B cell (primary cell): ENCODE measurements around the gene OR2M5. TPM values are rescaled to one million over a fixed set of nuclear protein-coding genes. Genes with fewer than 3 reads are reported as not detected.

ENCODE experiments used
- ATAC-seq: fragments of 200-7000 bp; cut with Tn5 transposase; one replicate; pipeline ENCODE4 v1.10.0; 2021; ENCODE audit warnings: low read depth, mild to moderate bottlenecking, moderate number of reproducible peaks, moderate library complexity
- CTCF ChIA-PET: fragments of 350-600 bp; sonication (Branson Sonifier 250); formaldehyde crosslinking; loops from one replicate; lab custom pipeline; 2021; ENCODE audit warnings: antibody characterized with exemption, inconsistent platforms; lab: Charles Lee
- POLR2A ChIA-PET: fragments of 350-600 bp; sonication (Branson Sonifier 250); formaldehyde crosslinking; loops from one replicate; lab custom pipeline; 2021; ENCODE audit warnings: antibody characterized with exemption; lab: Charles Lee
- DNase-seq: peaks from one replicate; pipeline ENCODE4 v3.0.0; 2013
- H2AFZ ChIP-seq: 2 replicates; pipeline ENCODE4 v1.6.1; 2012; ENCODE audit warnings: mild to moderate bottlenecking, low read depth, low read length; ENCODE audit not compliant: insufficient read depth, poor library complexity, severe bottlenecking
- H3K27ac ChIP-seq, 2 donors: 1 replicate in 1 of 2; 2 replicates in 1 of 2; pipeline ENCODE4 v1.5.1; 2012 to 2013; ENCODE audit warnings: low read length in 2 of 2, mild to moderate bottlenecking in 2 of 2, moderate library complexity in 1 of 2
- H3K27me3 ChIP-seq, 4 experiments: fragments of 200-600 bp in 1 of 4; sonication (generic) in 1 of 4; replicated peaks in 1 of 4; 1 replicate in 2 of 4; 2 replicates in 2 of 4; pipeline versions ENCODE4 v1.6.1 to v1.7.0; 2013 to 2016; ENCODE audit warnings: low read length in 3 of 4, mild to moderate bottlenecking in 2 of 4, mixed read lengths in 1 of 4, moderate library complexity in 1 of 4; ENCODE audit not compliant: insufficient read depth in 4 of 4, control insufficient read depth in 3 of 4; ENCODE audit errors: control extremely low read depth in 1 of 4
- H3K36me3 ChIP-seq, 2 experiments: replicated peaks in 1 of 2; 1 replicate in 1 of 2; 2 replicates in 1 of 2; pipeline versions ENCODE4 v1.6.1 to v1.7.1; 2013; ENCODE audit warnings: low read length in 1 of 2; ENCODE audit not compliant: insufficient read depth in 2 of 2, control insufficient read depth in 1 of 2; ENCODE audit errors: control extremely low read depth in 1 of 2, extremely low read depth in 1 of 2
- H3K4me1 ChIP-seq, 2 donors: fragments of 200-600 bp in 1 of 2; sonication (generic) in 1 of 2; 1 replicate in 1 of 2; 2 replicates in 1 of 2; pipeline versions ENCODE4 v1.5.1 to v1.6.1; 2013 to 2017; ENCODE audit warnings: low read length in 2 of 2; ENCODE audit not compliant: control insufficient read depth in 2 of 2, insufficient read depth in 2 of 2
- H3K4me2 ChIP-seq: replicated peaks from 2 replicates; pipeline ENCODE3; 2012; ENCODE audit warnings: mild to moderate bottlenecking, low read depth, low read length; ENCODE audit not compliant: poor library complexity, severe bottlenecking
- H3K4me3 ChIP-seq, 5 experiments: fragments of 200-600 bp in 1 of 5; sonication (generic) in 1 of 5; 1 replicate in 3 of 5; 2 replicates in 2 of 5; pipeline versions ENCODE4 v1.5.1 to v1.7.0; 2011 to 2016; ENCODE audit warnings: low read length in 4 of 5, mild to moderate bottlenecking in 4 of 5, low read depth in 2 of 5, control low read depth in 1 of 5, moderate library complexity in 1 of 5; ENCODE audit not compliant: insufficient read depth in 1 of 5; ENCODE audit errors: control extremely low read depth in 1 of 5, extremely low read depth in 1 of 5
- H3K79me2 ChIP-seq: fragments of 200-600 bp; sonication (generic); one replicate; pipeline ENCODE4 v1.6.0; 2016; ENCODE audit warnings: low read length; ENCODE audit not compliant: control insufficient read depth, insufficient read depth
- H3K9ac ChIP-seq: fragments of 200-600 bp; sonication (generic); 2 replicates; pipeline ENCODE4 v1.6.1; 2017; ENCODE audit warnings: mild to moderate bottlenecking, low read length, moderate library complexity
- H3K9me3 ChIP-seq, 3 donors: one replicate each; pipeline versions ENCODE4 v1.6.1 to v1.7.1; 2013; ENCODE audit warnings: low read length in 2 of 3; ENCODE audit not compliant: control insufficient read depth in 2 of 3, insufficient read depth in 1 of 3; ENCODE audit errors: control extremely low read depth in 1 of 3
- H4K20me1 ChIP-seq: 2 replicates; pipeline ENCODE4 v1.6.0; 2012; ENCODE audit warnings: mild to moderate bottlenecking, low read length; ENCODE audit not compliant: insufficient read depth, control insufficient read depth, poor library complexity, severe bottlenecking
- H3K27ac Mint-ChIP-seq: one replicate; pipeline ENCODE4 v1.8.0; 2021; ENCODE audit warnings: mixed read lengths
- H3K27me3 Mint-ChIP-seq: one replicate; pipeline ENCODE4 v1.8.0; 2021; ENCODE audit warnings: mixed read lengths
- H3K4me1 Mint-ChIP-seq: one replicate; pipeline ENCODE4 v1.8.0; 2021; ENCODE audit warnings: mixed read lengths
- H3K4me3 Mint-ChIP-seq: one replicate; pipeline ENCODE4 v1.8.0; 2021; ENCODE audit warnings: mixed read lengths
- H3K9me3 Mint-ChIP-seq: one replicate; pipeline ENCODE4 v1.8.0; 2022; ENCODE audit warnings: mixed read lengths; ENCODE audit not compliant: insufficient read depth
- EZH2 ChIP-seq: IDR thresholded peaks from 2 replicates; pipeline ENCODE4 v1.6.1; 2012; ENCODE audit warnings: borderline replicate concordance, low read depth, mild to moderate bottlenecking, moderate library complexity, low read length; ENCODE audit not compliant: insufficient read depth, poor library complexity, severe bottlenecking
- WGBS: methylation state at CpG from one replicate; pipeline ENCODE4 v1.1.5; 2013; ENCODE audit warnings: missing lambda C conversion rate; ENCODE audit not compliant: insufficient coverage; 5-methylcytosine and 5-hydroxymethylcytosine counted together
- intact Hi-C: fragments of 100-400 bp; cut with micrococcal nuclease; formaldehyde crosslinking; loops from one replicate; pipeline ENCODE4 v1.10.0; 2022
- polyA plus RNA-seq: library from polyadenylated mRNA; depleted of rRNA; stranded (reverse); fragments of >200 nt; gene quantifications from 2 replicates; pipeline ENCODE4 v1.2.3, GENCODE V29; 2012
- total RNA-seq, 2 donors: library from RNA; stranded (reverse); fragments of 120-200 nt in 1 of 2; gene quantifications; 1 replicate in 1 of 2; 2 replicates in 1 of 2; pipeline versions ENCODE4 v1.2.3 to v1.2.4, GENCODE V29; 2013 to 2022
- TF ChIP-seq, protein P1 (sequence below): fragments of 200-600 bp; IDR thresholded peaks from one replicate; pipeline ENCODE4 v1.8.0; 2022; ENCODE audit warnings: antibody characterized with exemption, mild to moderate bottlenecking

The OR2M5 gene
- total and polyA plus RNA-seq, 2 donors (not counting 1 experiment from before 2014, with no cell fraction given) = not detected

GRCh38 chr1:248164031-248164430 is 19.1 kb downstream of the OR2M5 start:
- Mint-ChIP-seq H3K27me3 (no peaks in the 10 kb centered on the region), H3K4me1 (no peaks in the 10 kb centered on the region), H3K27ac (no peak overlapping the region), H3K9me3 (no peaks in the 10 kb centered on the region), H3K4me3 (no peak overlapping the region)
- ATAC-seq (no peak), DNase-seq (no peak)
- intact Hi-C loops = no loop called here
- Histone ChIP-seq H3K79me2 (no peaks in the 10 kb centered on the region), H3K9ac (no peak overlapping the region), H3K4me3 (no peak overlapping the region), H3K4me1 (no peaks in the 10 kb centered on the region), H3K9me3 (peaks cover 0 to 11% (median 0%) of the 10 kb centered on the region in 3 donors), H3K4me2 (no peak overlapping the region), H3K27me3 (no peaks in the 10 kb centered on the region), H2AFZ (no peak overlapping the region), H4K20me1 (no peaks in the 10 kb centered on the region), H3K27ac (no peak overlapping the region), H3K36me3 (no peaks in the 10 kb centered on the region)
- WGBS = 90% methylated on average over 12 of the region's 12 CpGs
- ChIA-PET CTCF (no interaction called here), POLR2A (no interaction called here)
- TF ChIP-seq EZH2 = no peak
- TF ChIP-seq, protein P1, sequence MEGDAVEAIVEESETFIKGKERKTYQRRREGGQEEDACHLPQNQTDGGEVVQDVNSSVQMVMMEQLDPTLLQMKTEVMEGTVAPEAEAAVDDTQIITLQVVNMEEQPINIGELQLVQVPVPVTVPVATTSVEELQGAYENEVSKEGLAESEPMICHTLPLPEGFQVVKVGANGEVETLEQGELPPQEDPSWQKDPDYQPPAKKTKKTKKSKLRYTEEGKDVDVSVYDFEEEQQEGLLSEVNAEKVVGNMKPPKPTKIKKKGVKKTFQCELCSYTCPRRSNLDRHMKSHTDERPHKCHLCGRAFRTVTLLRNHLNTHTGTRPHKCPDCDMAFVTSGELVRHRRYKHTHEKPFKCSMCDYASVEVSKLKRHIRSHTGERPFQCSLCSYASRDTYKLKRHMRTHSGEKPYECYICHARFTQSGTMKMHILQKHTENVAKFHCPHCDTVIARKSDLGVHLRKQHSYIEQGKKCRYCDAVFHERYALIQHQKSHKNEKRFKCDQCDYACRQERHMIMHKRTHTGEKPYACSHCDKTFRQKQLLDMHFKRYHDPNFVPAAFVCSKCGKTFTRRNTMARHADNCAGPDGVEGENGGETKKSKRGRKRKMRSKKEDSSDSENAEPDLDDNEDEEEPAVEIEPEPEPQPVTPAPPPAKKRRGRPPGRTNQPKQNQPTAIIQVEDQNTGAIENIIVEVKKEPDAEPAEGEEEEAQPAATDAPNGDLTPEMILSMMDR = no peak

GRCh38 chr1:248165186-248165585 is 20.2 kb downstream of the OR2M5 start:
- no peaks in the 10 kb centered on the region for H3K36me3 ChIP-seq
- peaks cover 0 to 11% (median 0%) of the 10 kb centered on the region in 3 donors for H3K9me3 ChIP-seq
- H3K79me2 ChIP-seq = no peaks in the 10 kb centered on the region
- POLR2A ChIA-PET = no interaction called here
- Mint-ChIP-seq H3K4me1 (no peaks in the 10 kb centered on the region), H3K27me3 (no peaks in the 10 kb centered on the region), H3K27ac (no peak overlapping the region), H3K4me3 (no peak overlapping the region), H3K9me3 (no peaks in the 10 kb centered on the region)
- H3K9ac ChIP-seq = no peak overlapping the region
- no peak overlapping the region for H3K4me3 ChIP-seq
- no peak overlapping the region for H3K4me2 ChIP-seq
- TF ChIP-seq, protein P1 = no peak
- no peak for TF ChIP-seq EZH2
- intact Hi-C loops = no loop called here
- CTCF ChIA-PET = no interaction called here
- H2AFZ ChIP-seq = no peak overlapping the region
- H3K27ac ChIP-seq = no peak overlapping the region
- no peaks in the 10 kb centered on the region for H4K20me1 ChIP-seq
- ATAC-seq (no peak), DNase-seq (no peak)
- no peaks in the 10 kb centered on the region for H3K27me3 ChIP-seq
- no peaks in the 10 kb centered on the region for H3K4me1 ChIP-seq
- WGBS = 91% methylated on average over 10 of the region's 14 CpGs
